Tibial nerve (tissue), 4 donors: ENCODE data around the gene CTNS.

Experiments
- CTCF ChIP-seq, 5 experiments: fragments of 200-600 bp in 3 of 5; fragments of 450-650 bp in 2 of 5; sonication (generic) in 3 of 5; IDR thresholded peaks; one replicate each; pipeline ENCODE4 v1.5.1; 2016 to 2019; ENCODE audit warnings: antibody characterized with exemption in 5 of 5, mild to moderate bottlenecking in 3 of 5, moderate library complexity in 2 of 5
- EP300 ChIP-seq, 2 donors: sonication (generic); formaldehyde crosslinking; IDR thresholded peaks; one replicate each; pipeline ENCODE4 v1.6.1; 2017; ENCODE audit warnings: antibody characterized with exemption in 2 of 2, mild to moderate bottlenecking in 1 of 2
- POLR2A ChIP-seq, 2 donors: fragments of 450-650 bp; IDR thresholded peaks; one replicate each; pipeline ENCODE4 v1.6.1; 2017; ENCODE audit warnings: antibody characterized with exemption in 2 of 2, mild to moderate bottlenecking in 2 of 2, moderate library complexity in 2 of 2

GRCh38 chr17:3668279-3669084, 31.9 kb downstream of the CTNS start, which contains the start of the genes EMC6 and TAX1BP3:
- TF ChIP-seq CTCF (IDR thresholded peaks at IDR 0.05) (peak in 1 of 5 experiments; percentile 9), POLR2A (IDR thresholded peaks at IDR 0.05) (peak; percentile 93), EP300 (IDR thresholded peaks at IDR 0.05) (peak; percentile 46 to 98)
